Stimulated activated CD8-positive, alpha-beta memory T cell treated with anti-CD3 and anti-CD28 coated beads, Interleukin-7, amount 100 ng/mL, for 4 hours (primary cell): ENCODE results near the gene SIX1.

Experiments
- DNase-seq, 2 donors: peaks; one replicate each; pipeline ENCODE4 v3.0.0-alpha.2; 2020; ENCODE audit warnings: low read depth in 2 of 2

The SIX1 gene

GRCh38 chr14:60655119-60655897 lies 6.0 kb upstream of the SIX1 start:
- DNase-seq: no peak

- no peak for DNase-seq
Observed at GRCh38 chr14:60654334-60654821, 5.1 kb upstream of the SIX1 start.

GRCh38 chr14:60653701-60654161 lies 4.5 kb upstream of the SIX1 start:
- DNase-seq: no peak

GRCh38 chr14:60652674-60653651 lies 3.7 kb upstream of the SIX1 start:
- DNase-seq: no peak

GRCh38 chr14:60651796-60652673 lies 2.8 kb upstream of the SIX1 start:
- no peak for DNase-seq

GRCh38 chr14:60651086-60651795 lies 2.0 kb upstream of the SIX1 start:
- DNase-seq: no peak

GRCh38 chr14:60650373-60650961 lies 1.2 kb upstream of the SIX1 start:
- no peak for DNase-seq

GRCh38 chr14:60649875-60650372 lies 647 bp upstream of the SIX1 start:
- DNase-seq: no peak

- no peak for DNase-seq
Observed at GRCh38 chr14:60648249-60648933, 886 bp downstream of the SIX1 start.

GRCh38 chr14:60647837-60648248 lies 1.4 kb downstream of the SIX1 start:
- no peak for DNase-seq

- DNase-seq: no peak
Observed at GRCh38 chr14:60647081-60647836, 2.0 kb downstream of the SIX1 start.

- DNase-seq: no peak
Observed at GRCh38 chr14:60646226-60646818, 3.0 kb downstream of the SIX1 start.

GRCh38 chr14:60645126-60645741 lies 4.0 kb downstream of the SIX1 start:
- DNase-seq: no peak

GRCh38 chr14:60644666-60645065 lies 4.6 kb downstream of the SIX1 start:
- DNase-seq: no peak

- no peak for DNase-seq
Observed at GRCh38 chr14:60643463-60644314, 5.6 kb downstream of the SIX1 start.

- DNase-seq: no peak
Observed at GRCh38 chr14:60643141-60643462, 6.2 kb downstream of the SIX1 start.
